Smooth muscle cell (in vitro differentiated cells): ENCODE measurements around the gene MVB12B. TPM values are rescaled to one million over a fixed set of nuclear protein-coding genes. Genes with fewer than 3 reads are reported as not detected.
A peak's percentile ranks its signal among the peaks of the same experiment; 100 is the strongest.

Experiments used
- DNase-seq: peaks from one replicate; lab custom pipeline; 2025; ENCODE audit not compliant: unreplicated experiment; lab: John Stamatoyannopoulos, UW
- H2AFZ ChIP-seq: fragments of 200-600 bp; sonication (generic); 2 replicates; pipeline ENCODE4 v1.6.0; 2016; ENCODE audit warnings: antibody characterized with exemption, low read depth, mild to moderate bottlenecking
- H3F3A ChIP-seq: fragments of 200-600 bp; sonication (generic); 2 replicates; pipeline ENCODE4 v1.6.0; 2017; ENCODE audit warnings: antibody characterized with exemption, low read depth
- H3K27ac ChIP-seq: fragments of 200-600 bp; sonication (generic); 2 replicates; pipeline ENCODE4 v1.5.1; 2016; ENCODE audit warnings: low read depth, mild to moderate bottlenecking
- H3K27me3 ChIP-seq: fragments of 200-600 bp; sonication (generic); 2 replicates; pipeline ENCODE4 v1.6.1; 2016; ENCODE audit warnings: low read depth, mild to moderate bottlenecking
- H3K36me3 ChIP-seq: fragments of 200-600 bp; sonication (generic); 2 replicates; pipeline ENCODE4 v1.5.1; 2016; ENCODE audit warnings: low read depth
- H3K4me1 ChIP-seq: fragments of 200-600 bp; sonication (generic); 2 replicates; pipeline ENCODE4 v1.5.1; 2016; ENCODE audit warnings: low read depth
- H3K4me2 ChIP-seq: fragments of 200-600 bp; sonication (generic); 2 replicates; pipeline ENCODE4 v1.6.0; 2016; ENCODE audit warnings: mild to moderate bottlenecking
- H3K4me3 ChIP-seq: fragments of 200-600 bp; sonication (generic); 2 replicates; pipeline ENCODE4 v1.5.1; 2016; ENCODE audit warnings: mild to moderate bottlenecking
- H3K79me2 ChIP-seq: fragments of 200-600 bp; sonication (generic); 2 replicates; pipeline ENCODE4 v1.6.0; 2016; ENCODE audit warnings: low read depth, mild to moderate bottlenecking
- H3K9ac ChIP-seq: fragments of 200-600 bp; sonication (generic); 2 replicates; pipeline ENCODE4 v1.6.0; 2016; ENCODE audit warnings: low read depth
- H3K9me3 ChIP-seq: fragments of 200-600 bp; sonication (generic); replicated peaks from 2 replicates; pipeline ENCODE4 v1.5.1; 2016; ENCODE audit warnings: low read depth
- H4K20me1 ChIP-seq: fragments of 200-600 bp; sonication (generic); 2 replicates; pipeline ENCODE4 v1.6.0; 2016; ENCODE audit warnings: low read depth
- CTCF ChIP-seq: fragments of 200-600 bp; sonication (generic); IDR thresholded peaks from 2 replicates; pipeline ENCODE4 v1.5.1; 2017; ENCODE audit warnings: borderline replicate concordance, mild to moderate bottlenecking, antibody characterized with exemption; ENCODE audit not compliant: insufficient read depth, poor library complexity, severe bottlenecking
- WGBS: methylation state at CpG from one replicate; pipeline ENCODE4 v1.1.7; 2016; ENCODE audit warnings: low lambda C conversion rate; 5-methylcytosine and 5-hydroxymethylcytosine counted together
- polyA plus RNA-seq: library from polyadenylated mRNA; unstranded; fragments of >200 nt; fragmentation: Nextera tagmentation; extraction: Ambion mirVana; gene quantifications from 2 replicates; pipeline ENCODE4 v1.2.1, GENCODE V29; 2016
- total RNA-seq: library from RNA; depleted of rRNA; stranded (reverse); fragments of >200 nt; gene quantifications from 2 replicates; pipeline ENCODE4 v1.2.3, GENCODE V29; 2014

Gene MVB12B
- total and polyA plus RNA-seq, 2 experiments from 2014 or later, result 4.3 to 5.4 TPM

- Histone ChIP-seq H3K9ac (no peak overlapping the region), H3K36me3 (no peaks in the 10 kb centered on the region), H3K4me1 (no peaks in the 10 kb centered on the region), H3K79me2 (no peaks in the 10 kb centered on the region), H4K20me1 (no peaks in the 10 kb centered on the region), H3K4me3 (no peak overlapping the region), H3K27ac (no peak overlapping the region), H3K9me3 (no peaks in the 10 kb centered on the region), H2AFZ (no peak overlapping the region), H3F3A (no peaks in the 10 kb centered on the region), H3K4me2 (no peak overlapping the region), H3K27me3 (no peaks in the 10 kb centered on the region)
- no peak for DNase-seq
- TF ChIP-seq CTCF, result no peak
- WGBS, result 92% methylated on average over 5 of the region's 5 CpGs
These were observed 13.8 kb upstream of the MVB12B start for GRCh38 chr9:126312584-126313551.

- no peak for TF ChIP-seq CTCF
- H3K79me2 ChIP-seq, result no peaks in the 10 kb centered on the region
- no peak overlapping the region for H3K9ac ChIP-seq
- no peaks in the 10 kb centered on the region for H4K20me1 ChIP-seq
- H3K27me3 ChIP-seq, result no peaks in the 10 kb centered on the region
- no peak overlapping the region for H3K4me3 ChIP-seq
- no peaks in the 10 kb centered on the region for H3F3A ChIP-seq
- H2AFZ ChIP-seq, result no peak overlapping the region
- peaks cover 9% of the 10 kb centered on the region for H3K4me1 ChIP-seq
- no peak overlapping the region for H3K27ac ChIP-seq
- H3K4me2 ChIP-seq, result no peak overlapping the region
- WGBS, result 84% methylated on average over 3 of the region's 3 CpGs
- no peaks in the 10 kb centered on the region for H3K36me3 ChIP-seq
- no peaks in the 10 kb centered on the region for H3K9me3 ChIP-seq
- no peak for DNase-seq
These were observed 10.5 kb upstream of the MVB12B start for GRCh38 chr9:126316085-126316655.

GRCh38 chr9:126317513-126317912 lies 9.1 kb upstream of the MVB12B start:
- Histone ChIP-seq H3F3A (no peaks in the 10 kb centered on the region), H2AFZ (no peak overlapping the region), H3K27ac (no peak overlapping the region), H3K36me3 (no peaks in the 10 kb centered on the region), H3K9ac (no peak overlapping the region), H3K4me2 (no peak overlapping the region), H3K4me3 (no peak overlapping the region), H3K4me1 (peaks cover 9% of the 10 kb centered on the region), H3K9me3 (no peaks in the 10 kb centered on the region), H3K79me2 (no peaks in the 10 kb centered on the region), H4K20me1 (no peaks in the 10 kb centered on the region), H3K27me3 (no peaks in the 10 kb centered on the region)
- WGBS, result 56% methylated on average over 4 of the region's 4 CpGs
- no peak for DNase-seq
- TF ChIP-seq CTCF, result peak; percentile 17

- Histone ChIP-seq H3K27me3 (no peaks in the 10 kb centered on the region), H3K9ac (no peak overlapping the region), H3K4me2 (no peak overlapping the region), H2AFZ (no peak overlapping the region), H3K4me1 (peaks cover 9% of the 10 kb centered on the region), H4K20me1 (no peaks in the 10 kb centered on the region), H3K36me3 (no peaks in the 10 kb centered on the region), H3F3A (no peaks in the 10 kb centered on the region), H3K9me3 (no peaks in the 10 kb centered on the region), H3K27ac (no peak overlapping the region), H3K79me2 (no peaks in the 10 kb centered on the region), H3K4me3 (no peak overlapping the region)
- 92% methylated on average over 6 of the region's 6 CpGs for WGBS
- TF ChIP-seq CTCF, result no peak
- no peak for DNase-seq
These were observed 7.8 kb upstream of the MVB12B start for GRCh38 chr9:126318858-126319257.
